ENCODE data around the gene CLPTM1.

GRCh38 chr19:44909775-44910174, 45.4 kb upstream of the CLPTM1 start:
- TF ChIP-seq CTCF (IDR thresholded peaks at IDR 0.05): no peak
- TF ChIP-seq POLR2A (IDR thresholded peaks at IDR 0.05): no peak
